Limb (tissue), 2 donors: Measurements from ENCODE around the gene EVC2.
"Not testable (repeated sequence)": the region's sequence is repeated elsewhere in the genome, so short reads cannot be mapped to it uniquely, and the experiment has no call there.

Experiments used
- DNase-seq, 2 donors: peaks; one replicate each; pipeline ENCODE4 v3.0.0-alpha.2; 2016; ENCODE audit errors: extremely low spot score in 2 of 2

EVC2 gene

DNA sequence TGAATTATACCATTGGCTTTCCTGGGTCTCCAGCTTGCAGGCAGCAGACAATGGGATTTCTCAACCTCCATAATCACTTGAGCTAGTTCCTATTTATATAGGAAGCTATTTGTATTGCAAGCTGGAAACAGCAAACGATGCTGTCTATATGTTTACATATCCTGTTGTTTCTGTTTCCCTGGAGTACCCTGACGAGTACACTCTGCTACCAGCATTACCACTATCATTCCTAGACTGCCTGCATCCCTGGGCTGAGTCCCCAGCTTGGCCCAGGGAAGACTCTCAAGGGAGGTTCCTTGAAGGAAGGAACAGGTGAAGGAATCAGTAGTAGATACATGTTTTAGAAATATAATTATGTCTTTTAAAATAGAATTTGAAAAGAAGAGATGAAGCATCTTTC, 81.4 kb downstream of the EVC2 start:
- DNase-seq, result no peak

- DNase-seq, result no peak
Measured at GRCh38 chr4:5622596-5622995, 85.8 kb downstream of the EVC2 start.

- DNase-seq, result no peak
Measured at GRCh38 chr4:5619913-5620625, 88.3 kb downstream of the EVC2 start.

DNA sequence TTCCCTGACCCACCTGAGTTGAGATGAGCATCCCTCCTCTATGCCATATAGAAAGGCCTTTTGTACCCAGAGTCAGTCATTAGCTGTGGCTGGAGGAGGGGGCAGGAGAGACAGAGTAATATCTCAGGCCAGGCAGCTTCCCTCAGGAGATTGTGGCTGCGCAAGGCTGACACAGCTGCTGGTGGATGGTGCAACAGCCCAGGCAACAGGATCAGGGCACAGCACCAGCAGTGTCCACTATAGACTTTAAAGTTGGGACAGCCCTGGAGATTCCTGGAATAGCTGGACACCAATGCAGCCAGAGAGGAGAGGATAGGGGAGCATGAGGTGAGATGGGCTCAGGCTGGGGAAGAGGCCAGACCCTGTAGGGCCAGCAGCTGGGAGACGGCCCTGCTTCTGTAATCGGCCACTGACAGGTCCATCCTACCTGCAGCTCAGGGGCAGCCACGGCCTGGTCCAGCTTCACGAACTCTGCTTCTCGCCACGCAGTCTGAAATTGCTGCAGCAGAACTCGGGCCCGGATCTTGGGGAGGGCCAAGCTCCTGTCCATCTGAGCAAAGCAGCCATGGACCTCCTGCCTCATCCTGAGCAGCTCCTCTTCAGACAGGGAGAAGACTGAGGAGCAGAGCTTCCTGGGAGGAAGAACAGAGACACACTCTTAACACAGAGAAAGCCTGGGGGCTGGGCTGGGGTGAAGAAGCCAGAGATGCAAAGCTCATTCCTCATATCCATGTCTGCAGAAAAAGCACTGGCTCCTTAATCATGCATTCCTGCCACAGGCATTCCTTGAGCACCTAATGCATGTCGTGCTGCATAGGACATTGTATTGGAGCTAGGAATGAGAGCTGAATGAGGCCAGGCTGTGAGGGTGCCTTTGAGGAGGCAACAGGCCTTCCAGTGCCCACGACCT, 90.1 kb downstream of the EVC2 start:
- DNase-seq, result no peak

GRCh38 chr4:5616331-5616950, 91.9 kb downstream of the EVC2 start:
- no peak for DNase-seq

GRCh38 chr4:5615496-5616075, 92.8 kb downstream of the EVC2 start:
- no peak for DNase-seq

GRCh38 chr4:5611750-5612149, 96.6 kb downstream of the EVC2 start:
- no peak for DNase-seq

DNA sequence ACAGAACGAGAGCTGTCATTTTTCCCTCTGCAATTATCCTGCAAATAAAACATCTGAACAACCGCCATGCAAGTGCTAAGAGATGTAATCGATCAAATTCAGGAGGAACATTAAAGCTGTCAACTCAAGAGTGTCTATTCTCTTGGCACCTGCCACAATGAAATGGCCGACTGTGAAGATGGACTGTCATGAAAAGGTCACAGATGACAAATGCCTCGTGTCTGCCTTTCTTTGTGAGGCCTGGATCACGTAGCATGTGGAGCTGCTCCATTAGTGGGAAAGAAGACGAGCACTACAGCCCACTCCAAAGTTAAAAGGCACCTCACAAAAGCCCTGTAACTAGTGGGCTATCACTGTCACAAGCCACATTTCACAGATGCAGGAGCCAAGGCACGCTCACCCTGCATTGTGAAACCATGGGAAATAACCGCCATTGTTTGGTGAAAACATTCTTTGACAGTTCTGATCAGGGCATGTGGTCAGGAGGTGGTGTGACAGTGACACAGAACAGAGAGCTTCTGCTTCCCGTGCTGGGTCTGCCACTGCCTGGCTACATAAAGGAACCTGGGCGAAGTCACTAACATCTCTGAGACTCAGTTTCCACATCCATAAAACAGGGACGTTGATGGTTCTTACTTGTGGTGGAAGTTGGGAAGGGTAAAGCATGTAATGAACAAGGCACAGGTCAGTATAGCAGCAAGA, 98.9 kb downstream of the EVC2 start:
- no peak for DNase-seq

DNA sequence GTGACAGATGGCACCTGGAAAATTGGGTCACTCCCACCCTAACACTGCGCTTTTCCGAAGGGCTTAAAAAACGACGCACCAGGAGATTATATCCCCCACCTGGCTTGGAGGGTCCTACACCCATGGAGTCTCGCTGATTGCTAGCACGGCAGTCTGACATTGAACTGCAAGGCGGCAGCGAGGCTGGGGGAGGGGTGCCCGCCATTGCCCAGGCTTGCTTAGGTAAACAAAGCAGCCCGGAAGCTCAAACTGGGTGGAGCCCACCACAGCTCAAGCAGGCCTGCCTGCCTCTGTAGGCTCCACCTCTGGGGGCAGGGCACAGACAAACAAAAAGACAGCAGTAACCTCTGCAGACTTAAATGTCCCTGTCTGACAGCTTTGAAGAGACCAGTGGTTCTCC, 114.5 kb downstream of the EVC2 start:
- DNase-seq, result not testable (repeated sequence)

DNA sequence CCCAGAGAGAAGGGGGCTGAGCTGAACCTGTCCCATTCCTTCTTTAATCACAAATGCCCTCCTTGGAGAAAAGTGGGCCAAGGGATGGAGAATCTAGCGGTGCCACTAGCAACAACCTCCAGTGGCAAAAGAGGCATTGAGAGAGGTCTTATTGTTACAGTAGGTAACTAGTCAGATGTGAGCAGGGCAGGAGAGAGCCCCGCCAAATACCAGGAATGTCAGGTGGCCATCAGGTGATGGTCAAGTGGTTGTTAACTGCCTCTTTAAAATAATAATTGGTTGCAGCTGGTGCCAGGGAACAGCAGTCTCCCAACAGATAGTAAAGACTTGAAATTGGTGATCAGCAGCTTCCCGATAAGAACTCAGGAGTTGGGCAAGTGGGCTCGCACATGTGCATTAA, 116.1 kb downstream of the EVC2 start:
- no peak for DNase-seq

- no peak for DNase-seq
Measured at GRCh38 chr4:5589495-5589894, 118.9 kb downstream of the EVC2 start.

- no peak for DNase-seq
Measured at GRCh38 chr4:5588046-5588445, 120.3 kb downstream of the EVC2 start.

- DNase-seq, result no peak
Measured at GRCh38 chr4:5575941-5576340, 132.4 kb downstream of the EVC2 start.

DNA sequence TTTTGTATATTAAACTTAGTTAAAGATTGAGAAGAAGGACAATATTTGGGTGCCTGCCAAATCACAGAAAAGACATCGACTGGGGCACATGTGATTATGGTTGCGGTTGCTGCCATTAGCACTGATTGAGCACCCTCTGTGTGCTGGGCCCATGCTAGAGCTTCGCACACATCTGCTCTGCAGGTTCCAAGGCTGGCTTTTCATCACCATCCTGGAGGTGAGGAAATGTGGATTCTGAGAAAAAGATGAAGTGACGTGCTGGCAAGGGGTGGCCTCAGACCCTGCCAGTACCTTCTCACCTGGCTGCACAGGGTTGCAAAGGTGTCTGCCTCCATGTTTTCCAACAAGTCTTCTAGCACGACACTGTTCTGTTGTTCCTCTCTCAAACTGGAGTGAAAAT, 134.0 kb downstream of the EVC2 start:
- DNase-seq, result no peak

GRCh38 chr4:5573965-5574364, 134.4 kb downstream of the EVC2 start:
- DNase-seq, result no peak

- DNase-seq, result no peak
Measured at GRCh38 chr4:5572751-5573150, 135.6 kb downstream of the EVC2 start.

DNA sequence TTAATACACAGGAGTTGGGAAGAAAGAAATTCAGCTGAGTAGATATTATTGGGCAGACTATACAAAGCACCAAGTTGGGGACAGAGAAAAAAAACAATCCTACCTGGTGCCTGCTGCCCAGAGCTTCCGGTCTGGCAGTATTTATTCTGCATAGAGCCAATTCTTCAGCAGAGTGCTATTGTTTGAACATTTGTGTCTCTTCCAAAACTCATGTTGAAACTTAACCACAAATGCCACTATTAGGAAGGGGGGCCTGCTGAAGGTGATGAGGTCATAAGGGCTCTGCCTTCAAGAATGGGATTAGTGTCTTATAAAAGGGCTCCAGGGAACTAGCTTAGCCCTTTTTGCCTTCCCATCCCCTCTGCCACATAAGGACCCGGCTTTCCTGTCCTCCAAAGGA, 136.2 kb downstream of the EVC2 start:
- no peak for DNase-seq

- DNase-seq, result no peak
Measured at GRCh38 chr4:5571646-5572045, 136.7 kb downstream of the EVC2 start.

DNA sequence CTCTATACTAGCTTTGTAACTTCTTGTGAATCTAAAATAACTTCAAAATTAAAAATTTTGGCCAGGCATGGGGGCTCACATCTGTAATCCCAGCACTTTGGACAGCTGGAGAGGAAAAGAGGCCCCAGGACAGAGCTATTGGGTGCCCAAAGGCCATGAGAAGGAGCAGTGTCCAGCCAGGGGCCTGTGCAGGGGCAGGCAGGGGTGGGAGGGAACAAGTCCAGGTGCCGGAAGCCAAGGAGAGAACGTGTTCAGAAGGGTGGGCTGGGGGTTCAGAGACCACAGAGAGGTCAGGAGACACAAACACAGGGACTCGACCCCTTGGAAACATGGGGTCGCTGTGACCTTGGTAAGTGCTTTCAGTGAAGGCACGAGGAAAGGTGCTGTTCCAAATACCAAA, 138.9 kb downstream of the EVC2 start:
- DNase-seq, result no peak

- DNase-seq, result no peak
Measured at GRCh38 chr4:5568931-5569330, 139.4 kb downstream of the EVC2 start.

GRCh38 chr4:5568336-5568735, 140.0 kb downstream of the EVC2 start:
- DNase-seq, result no peak
